ENCODE measurements around the gene GGA3. TPM values are rescaled to one million over a fixed set of nuclear protein-coding genes. Genes with fewer than 3 reads are reported as not detected.

Gene GGA3
- total RNA-seq, 1 experiment from 2014 or later = 64.4 TPM

- peaks cover 48% of the 10 kb centered on the region for H3K36me3 Mint-ChIP-seq (ENCODE audit: insufficient read depth, unreplicated experiment)
- H3K27me3 Mint-ChIP-seq (ENCODE audit: unreplicated experiment) = no peaks in the 10 kb centered on the region
- intact Hi-C loops (cut with micrococcal nuclease; ENCODE audit: unreplicated experiment) = no loop called here
- no TSS peak for BruUV-seq (replicated peaks)
- H3K4me3 Mint-ChIP-seq (ENCODE audit: low read depth, unreplicated experiment) = no peak overlapping the region
- no peaks in the 10 kb centered on the region for H3K9me3 Mint-ChIP-seq (ENCODE audit: low read depth, unreplicated experiment)
- peaks cover 15% of the 10 kb centered on the region for H3K4me1 Mint-ChIP-seq (ENCODE audit: low read depth, unreplicated experiment)
- no peak for DNase-seq
- TF ChIP-seq CTCF (IDR thresholded peaks at IDR 0.05; ENCODE audit: unreplicated experiment) = no peak
- CTCF ChIA-PET = no interaction called here
- H3K27ac Mint-ChIP-seq (ENCODE audit: unreplicated experiment) = no peak overlapping the region
Observed at GRCh38 chr17:75272848-75273184, 11.4 kb upstream of the GGA3 start.

GRCh38 chr17:75271955-75272847 lies 10.8 kb upstream of the GGA3 start:
- peak overlapping the region; percentile 91 for H3K4me3 Mint-ChIP-seq (ENCODE audit: low read depth, unreplicated experiment)
- no TSS peak for BruUV-seq (replicated peaks)
- peaks cover 13% of the 10 kb centered on the region for H3K4me1 Mint-ChIP-seq (ENCODE audit: low read depth, unreplicated experiment)
- TF ChIP-seq CTCF (IDR thresholded peaks at IDR 0.05; ENCODE audit: unreplicated experiment) = no peak
- H3K27me3 Mint-ChIP-seq (ENCODE audit: unreplicated experiment) = no peaks in the 10 kb centered on the region
- H3K27ac Mint-ChIP-seq (ENCODE audit: unreplicated experiment) = peak overlapping the region; percentile 73
- intact Hi-C loops (cut with micrococcal nuclease; ENCODE audit: unreplicated experiment) = no loop called here
- CTCF ChIA-PET = interaction anchor here (0.6 to 2.6 kb wide), 5 partner anchors 11 to 158 kb away, joined by 3 to 32 read pairs (median 8); partner anchors contain the start of genes GGA3, MRPS7, NUP85 and SLC25A19
- H3K9me3 Mint-ChIP-seq (ENCODE audit: low read depth, unreplicated experiment) = no peaks in the 10 kb centered on the region
- DNase-seq = no peak
- peaks cover 53% of the 10 kb centered on the region for H3K36me3 Mint-ChIP-seq (ENCODE audit: insufficient read depth, unreplicated experiment)

GRCh38 chr17:75271233-75271954 lies 10.0 kb upstream of the GGA3 start:
- no peaks in the 10 kb centered on the region for H3K9me3 Mint-ChIP-seq (ENCODE audit: low read depth, unreplicated experiment)
- intact Hi-C loops (cut with micrococcal nuclease; ENCODE audit: unreplicated experiment) = no loop called here
- no TSS peak for BruUV-seq (replicated peaks)
- peak overlapping the region; percentile 91 for H3K4me3 Mint-ChIP-seq (ENCODE audit: low read depth, unreplicated experiment)
- peak; percentile 92 for DNase-seq
- peak overlapping the region; percentile 73 for H3K27ac Mint-ChIP-seq (ENCODE audit: unreplicated experiment)
- H3K4me1 Mint-ChIP-seq (ENCODE audit: low read depth, unreplicated experiment) = peaks cover 13% of the 10 kb centered on the region
- H3K27me3 Mint-ChIP-seq (ENCODE audit: unreplicated experiment) = no peaks in the 10 kb centered on the region
- CTCF ChIA-PET = interaction anchor here (0.5 to 2.6 kb wide), 22 partner anchors 9 to 375 kb away, joined by 3 to 32 read pairs (median 3); partner anchors contain the start of genes GGA3, GRB2, MRPS7 and NUP85
- peak; percentile 70 for TF ChIP-seq CTCF (IDR thresholded peaks at IDR 0.05; ENCODE audit: unreplicated experiment)
- H3K36me3 Mint-ChIP-seq (ENCODE audit: insufficient read depth, unreplicated experiment) = peaks cover 59% of the 10 kb centered on the region

GRCh38 chr17:75270966-75271232 lies 9.5 kb upstream of the GGA3 start, which contains the start of gene MIF4GD:
Gene MIF4GD (minus strand): TSS chr17:75271231. CDS start chr17:75270195, 1,036 bp downstream.
- no TSS peak for BruUV-seq (replicated peaks)
- TF ChIP-seq CTCF (IDR thresholded peaks at IDR 0.05; ENCODE audit: unreplicated experiment) = no peak
- peaks cover 13% of the 10 kb centered on the region for H3K4me1 Mint-ChIP-seq (ENCODE audit: low read depth, unreplicated experiment)
- no peak for DNase-seq
- H3K27me3 Mint-ChIP-seq (ENCODE audit: unreplicated experiment) = no peaks in the 10 kb centered on the region
- peak within 1 kb of the TSS; percentile 91 for H3K4me3 Mint-ChIP-seq (ENCODE audit: low read depth, unreplicated experiment)
- H3K36me3 Mint-ChIP-seq (ENCODE audit: insufficient read depth, unreplicated experiment) = peaks cover 62% of the 10 kb centered on the region
- no peaks in the 10 kb centered on the region for H3K9me3 Mint-ChIP-seq (ENCODE audit: low read depth, unreplicated experiment)
- intact Hi-C loops (cut with micrococcal nuclease; ENCODE audit: unreplicated experiment) = no loop called here
- H3K27ac Mint-ChIP-seq (ENCODE audit: unreplicated experiment) = peak within 1 kb of the TSS; percentile 89
- CTCF ChIA-PET = interaction anchor here (0.5 to 2.6 kb wide), 21 partner anchors 9 to 375 kb away, joined by 3 to 32 read pairs (median 3); partner anchors contain the start of genes GGA3, GRB2, MRPS7 and SLC25A19
